Transverse colon (tissue), 4 donors: Measurements from ENCODE around the gene AQP12A.

Experiments used
- CTCF ChIP-seq, 5 experiments: fragments of 200-600 bp in 3 of 5; fragments of 450-650 bp in 2 of 5; sonication (generic) in 3 of 5; IDR thresholded peaks; 1 replicate in 2 of 5; 2 replicates in 3 of 5; pipeline ENCODE4 v1.5.1; 2016 to 2017; ENCODE audit warnings: antibody characterized with exemption in 5 of 5, inconsistent platforms in 3 of 5, mild to moderate bottlenecking in 2 of 5, moderate library complexity in 1 of 5
- POLR2AphosphoS5 ChIP-seq, 3 donors: sonication (generic); formaldehyde crosslinking; IDR thresholded peaks; one replicate each; pipeline ENCODE4 v1.6.1; 2016; ENCODE audit warnings: antibody characterized with exemption in 3 of 3

GRCh38 chr2:240702640-240703011 is 11.0 kb downstream of the AQP12A start:
- TF ChIP-seq CTCF (IDR thresholded peaks at IDR 0.05), result no peak
- no peak for TF ChIP-seq POLR2AphosphoS5 (IDR thresholded peaks at IDR 0.05)
